Ovary (tissue), 9 donors: ENCODE results near the gene NFIA. TPM values are rescaled to one million over a fixed set of nuclear protein-coding genes. Genes with fewer than 3 reads are reported as not detected.
A peak's percentile ranks its signal among the peaks of the same experiment; 100 is the strongest.

Source experiments
- DNase-seq, 5 donors: peaks; one replicate each; pipeline ENCODE4 v3.0.0-alpha.2; 2019 to 2020
- H3K27ac ChIP-seq, 2 donors: fragments of 200-600 bp; one replicate each; pipeline versions ENCODE4 v1.5.1 to v1.8.0; 2019 to 2022
- H3K27me3 ChIP-seq: fragments of 200-600 bp; one replicate; pipeline ENCODE4 v1.8.0; 2022
- H3K36me3 ChIP-seq: fragments of 200-600 bp; sonication (generic); one replicate; pipeline ENCODE4 v1.5.1; 2019
- H3K4me1 ChIP-seq: one replicate; pipeline ENCODE4 v1.8.1; 2013; ENCODE audit warnings: mild to moderate bottlenecking, moderate library complexity; ENCODE audit not compliant: insufficient read depth
- H3K4me3 ChIP-seq: fragments of 200-600 bp; sonication (generic); one replicate; pipeline ENCODE4 v1.5.1; 2017
- H3K9me3 ChIP-seq, 2 donors: fragments of 200-600 bp in 1 of 2; sonication (generic) in 1 of 2; one replicate each; pipeline versions ENCODE4 v1.5.1 to v1.8.1; 2013 to 2019; ENCODE audit warnings: mild to moderate bottlenecking in 1 of 2, moderate library complexity in 1 of 2
- EP300 ChIP-seq: sonication (generic); formaldehyde crosslinking; IDR thresholded peaks from one replicate; pipeline ENCODE4 v1.6.1; 2017; ENCODE audit warnings: antibody characterized with exemption
- POLR2A ChIP-seq: fragments of 450-650 bp; IDR thresholded peaks from one replicate; pipeline ENCODE4 v1.6.1; 2017; ENCODE audit warnings: antibody characterized with exemption, mild to moderate bottlenecking, moderate library complexity
- WGBS, 3 donors: extraction: QIAGEN DNeasy Blood & Tissue Kit in 1 of 3; methylation state at CpG; one replicate each; pipeline versions ENCODE4 v1.1.5 to v1.1.7; 2013 to 2017; 5-methylcytosine and 5-hydroxymethylcytosine counted together
- intact Hi-C, 4 donors: fragments of 100-400 bp; cut with DNase I; formaldehyde crosslinking; loops; one replicate each; pipeline versions ENCODE4 v1.11.0 to v1.15.1; 2022 to 2023
- polyA plus RNA-seq, 2 donors: library from polyadenylated mRNA; stranded (reverse); fragments of 200-250 nt in 1 of 2; fragments of 350-450 nt in 1 of 2; fragmentation: Illumina TruSeq in 1 of 2; extraction: RNeasy Lipid Tissue Mini Kit (QIAGEN cat#74804) in 1 of 2; gene quantifications; one replicate each; pipeline ENCODE4 v1.2.3, GENCODE V29; 2013 to 2014
- total RNA-seq, 7 donors: library from RNA; depleted of rRNA in 2 of 7; stranded (reverse); fragments of >200 nt in 2 of 7; fragmentation: NEBNext Ultra II Directional in 3 of 7; extraction: Animal tissue kit (Norgen Biotek cat#: 25700) in 3 of 7; gene quantifications; one replicate each; pipeline versions ENCODE4 v1.1.0 to v1.2.4, GENCODE V29; 2016 to 2023
- TF ChIP-seq, protein P1 (sequence below), 3 donors: fragments of 450-650 bp in 2 of 3; fragments of 200-600 bp in 1 of 3; IDR thresholded peaks; one replicate each; pipeline versions ENCODE4 v1.5.1 to v1.8.0; 2016 to 2022; ENCODE audit warnings: antibody characterized with exemption in 3 of 3, mild to moderate bottlenecking in 1 of 3
- donor health status: DM: no; HTN: no; CAD: no; lungs with moderate emphysema.
- donor health status: DM: no; HTN: no; CAD: no.
- donor health status: Bipolar disorder and iron deficiency.
- donor health status: DM: yes; HTN: yes; CAD: no.
- donor health status: DM: no; HTN: no; CAD: no.
- donor health status: DM: yes; HTN: yes; CAD: no.

NFIA gene
- total and polyA plus RNA-seq, 9 donors: 11.8 to 115 (median 80.9) TPM

DNA sequence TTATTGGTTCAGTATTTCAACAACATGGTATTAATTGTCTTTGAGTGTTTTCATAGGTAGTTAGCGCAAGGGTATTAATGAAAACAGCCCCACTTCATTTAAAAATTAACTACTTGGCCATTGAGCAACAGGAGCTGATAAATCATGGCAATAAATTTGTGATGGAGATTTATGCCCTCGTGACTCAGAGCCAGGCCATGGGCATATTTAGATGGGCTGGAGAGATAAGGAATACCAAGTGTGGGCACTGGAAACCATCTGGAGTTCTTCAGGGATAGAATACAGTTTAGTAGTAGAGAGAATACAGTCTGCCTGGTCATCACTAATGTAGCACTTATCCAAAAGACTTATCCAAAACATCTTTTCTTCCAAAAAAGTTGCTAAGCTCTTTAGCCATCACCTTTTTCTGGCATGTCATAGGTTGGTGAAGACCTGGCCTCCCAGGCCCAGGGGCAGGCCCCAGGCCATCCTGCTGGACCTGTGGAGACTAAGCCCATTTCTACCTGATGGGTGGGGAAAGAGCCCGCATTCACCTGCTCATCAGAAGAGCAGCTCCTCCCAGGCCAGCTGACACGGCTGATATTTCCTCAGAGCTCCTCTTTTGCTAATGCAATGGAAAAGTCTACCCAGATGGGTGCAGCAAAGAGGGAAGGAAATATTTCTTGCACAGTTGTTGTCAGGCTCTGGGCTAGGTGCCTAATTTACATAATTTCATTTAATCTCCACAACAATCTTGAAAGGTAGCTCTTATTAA is 404.6 kb downstream of the NFIA start:
- Histone ChIP-seq H3K27me3 (no peaks in the 10 kb centered on the region), H3K27ac (no peak overlapping the region), H3K4me1 (peaks cover 3% of the 10 kb centered on the region), H3K36me3 (no peaks in the 10 kb centered on the region), H3K4me3 (no peak overlapping the region), H3K9me3 (no peaks in the 10 kb centered on the region)
- intact Hi-C loops: no loop called here
- no peak for DNase-seq
- TF ChIP-seq EP300 (no peak), POLR2A (no peak)
- TF ChIP-seq, protein P1, sequence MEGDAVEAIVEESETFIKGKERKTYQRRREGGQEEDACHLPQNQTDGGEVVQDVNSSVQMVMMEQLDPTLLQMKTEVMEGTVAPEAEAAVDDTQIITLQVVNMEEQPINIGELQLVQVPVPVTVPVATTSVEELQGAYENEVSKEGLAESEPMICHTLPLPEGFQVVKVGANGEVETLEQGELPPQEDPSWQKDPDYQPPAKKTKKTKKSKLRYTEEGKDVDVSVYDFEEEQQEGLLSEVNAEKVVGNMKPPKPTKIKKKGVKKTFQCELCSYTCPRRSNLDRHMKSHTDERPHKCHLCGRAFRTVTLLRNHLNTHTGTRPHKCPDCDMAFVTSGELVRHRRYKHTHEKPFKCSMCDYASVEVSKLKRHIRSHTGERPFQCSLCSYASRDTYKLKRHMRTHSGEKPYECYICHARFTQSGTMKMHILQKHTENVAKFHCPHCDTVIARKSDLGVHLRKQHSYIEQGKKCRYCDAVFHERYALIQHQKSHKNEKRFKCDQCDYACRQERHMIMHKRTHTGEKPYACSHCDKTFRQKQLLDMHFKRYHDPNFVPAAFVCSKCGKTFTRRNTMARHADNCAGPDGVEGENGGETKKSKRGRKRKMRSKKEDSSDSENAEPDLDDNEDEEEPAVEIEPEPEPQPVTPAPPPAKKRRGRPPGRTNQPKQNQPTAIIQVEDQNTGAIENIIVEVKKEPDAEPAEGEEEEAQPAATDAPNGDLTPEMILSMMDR (IDR thresholded peaks at IDR 0.05): no peak
- WGBS, 3 donors: 82 to 86% (median 82%) methylated on average over 4 of the region's 4 CpGs

DNA sequence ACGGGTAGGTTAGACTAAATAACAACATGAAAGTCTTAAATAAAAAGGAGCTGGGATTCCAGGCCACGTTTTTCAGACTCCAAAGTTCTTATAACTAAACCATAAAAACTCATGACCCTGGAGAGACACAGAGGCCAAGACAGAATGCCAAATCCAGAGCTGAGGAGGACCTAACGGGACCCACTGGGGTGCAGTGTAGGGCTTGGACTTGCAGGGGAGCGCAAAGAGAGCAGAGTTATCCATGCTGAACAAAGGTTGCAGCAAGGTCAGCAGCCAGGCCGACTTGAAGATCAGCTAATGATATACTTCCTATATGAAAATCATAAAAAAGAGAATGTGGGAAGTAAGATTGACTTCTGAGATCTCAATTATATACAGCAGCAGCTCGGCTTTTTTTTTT is 405.4 kb downstream of the NFIA start:
- intact Hi-C loops: no loop called here
- peaks cover 3% of the 10 kb centered on the region for H3K4me1 ChIP-seq
- H3K9me3 ChIP-seq: no peaks in the 10 kb centered on the region
- no peak overlapping the region for H3K4me3 ChIP-seq
- H3K27me3 ChIP-seq: no peaks in the 10 kb centered on the region
- no peak for DNase-seq
- H3K27ac ChIP-seq: no peak overlapping the region
- no peak for TF ChIP-seq EP300
- no peak for TF ChIP-seq POLR2A
- TF ChIP-seq, protein P1 (IDR thresholded peaks at IDR 0.05): no peak
- H3K36me3 ChIP-seq: no peaks in the 10 kb centered on the region
- 64 to 73% (median 72%) methylated on average over 6 of the region's 6 CpGs for whole genome bisulfite sequencing, 3 donors

DNA sequence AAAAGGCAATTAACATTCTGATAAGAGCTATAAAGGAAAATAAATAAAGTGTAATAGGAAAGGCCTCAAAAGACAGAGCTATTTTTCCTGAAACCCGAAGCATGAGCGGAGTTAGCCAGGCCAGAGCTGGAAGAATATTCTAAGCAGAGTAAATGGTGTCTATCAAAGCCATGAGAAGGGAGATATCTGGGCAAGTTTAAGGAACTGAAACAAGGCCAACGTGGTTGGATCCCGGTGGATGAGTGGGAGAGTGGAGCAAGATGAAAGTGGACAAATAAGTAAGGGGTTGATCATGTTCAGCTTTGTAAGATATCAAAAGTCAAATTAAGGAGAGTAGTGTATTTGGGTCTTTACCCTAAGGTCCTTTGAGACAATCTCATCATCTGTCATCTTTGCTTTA is 408.6 kb downstream of the NFIA start:
- WGBS, 3 donors: 20 to 77% (median 33%) methylated on average over 4 of the region's 4 CpGs
- intact Hi-C loops: no loop called here
- H3K9me3 ChIP-seq: no peaks in the 10 kb centered on the region
- peak in 2 of 5 donors; percentile 17 to 40 for DNase-seq
- no peak overlapping the region for H3K27ac ChIP-seq
- no peak overlapping the region for H3K4me3 ChIP-seq
- H3K4me1 ChIP-seq: peaks cover 3% of the 10 kb centered on the region
- TF ChIP-seq, protein P1 (IDR thresholded peaks at IDR 0.05): no peak
- no peak for TF ChIP-seq POLR2A
- no peak for TF ChIP-seq EP300
- no peaks in the 10 kb centered on the region for H3K27me3 ChIP-seq
- no peaks in the 10 kb centered on the region for H3K36me3 ChIP-seq

DNA sequence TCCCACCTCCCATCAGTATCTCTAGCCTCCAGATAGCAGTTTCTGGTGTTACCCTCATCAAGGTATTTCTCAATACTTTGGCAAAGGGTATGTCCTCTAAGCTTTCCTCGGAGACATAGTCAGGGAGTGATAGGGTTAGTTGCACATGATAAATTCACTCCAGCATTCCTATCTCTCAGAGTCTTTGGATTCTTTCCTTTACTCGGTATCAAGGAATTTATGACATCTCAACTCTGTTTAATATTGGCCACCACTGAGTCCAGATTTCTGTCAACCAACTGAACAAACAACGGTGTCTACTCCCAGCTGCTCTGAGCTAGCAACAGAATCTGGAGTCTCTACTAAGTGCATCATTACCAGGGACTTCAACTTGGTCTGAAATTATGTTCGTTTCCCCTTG is 409.1 kb downstream of the NFIA start:
- no peaks in the 10 kb centered on the region for H3K9me3 ChIP-seq
- 5 to 11% (median 8%) methylated on average over 4 of the region's 4 CpGs for WGBS, 3 donors
- H3K4me3 ChIP-seq: no peak overlapping the region
- no peaks in the 10 kb centered on the region for H3K36me3 ChIP-seq
- TF ChIP-seq, protein P1 (IDR thresholded peaks at IDR 0.05): no peak
- TF ChIP-seq EP300: no peak
- no peak for TF ChIP-seq POLR2A
- H3K27me3 ChIP-seq: no peaks in the 10 kb centered on the region
- H3K4me1 ChIP-seq: peaks cover 3% of the 10 kb centered on the region
- DNase-seq: peak in 2 of 5 donors; percentile 19 to 29
- intact Hi-C loops: no loop called here
- no peak overlapping the region for H3K27ac ChIP-seq
